ENCODE measurements around the gene EEFSEC. TPM values are rescaled to one million over a fixed set of nuclear protein-coding genes. Genes with fewer than 3 reads are reported as not detected.

Gene EEFSEC
- polyA plus RNA-seq, 1 donor from 2014 or later = 4.6 TPM

DNA sequence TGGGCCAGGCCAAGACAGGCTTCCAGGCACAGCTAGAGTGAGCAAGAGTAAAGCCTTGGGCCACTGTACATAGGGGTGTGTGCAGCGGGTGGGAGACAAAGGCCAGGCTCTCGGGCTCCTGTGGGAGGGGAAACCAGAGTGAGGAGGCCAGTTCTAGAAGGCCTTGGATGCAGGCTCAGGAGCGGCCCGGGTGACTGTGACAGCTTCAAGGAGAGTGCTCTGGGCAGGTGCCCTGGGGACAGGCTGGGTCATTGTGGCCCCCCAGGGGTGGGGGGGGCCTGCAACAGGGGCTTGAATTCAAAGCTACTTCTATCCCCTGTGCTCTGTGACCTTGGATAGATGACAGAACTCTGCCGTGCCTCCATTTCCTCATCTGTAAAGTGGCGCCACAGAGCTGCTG is 204.3 kb downstream of the EEFSEC start:
- no peaks in the 10 kb centered on the region for H3K36me3 ChIP-seq (ENCODE audit: insufficient read depth, low read length)
- H3K4me2 ChIP-seq (ENCODE audit: low read length) = no peak overlapping the region
- TF ChIP-seq, protein P1, sequence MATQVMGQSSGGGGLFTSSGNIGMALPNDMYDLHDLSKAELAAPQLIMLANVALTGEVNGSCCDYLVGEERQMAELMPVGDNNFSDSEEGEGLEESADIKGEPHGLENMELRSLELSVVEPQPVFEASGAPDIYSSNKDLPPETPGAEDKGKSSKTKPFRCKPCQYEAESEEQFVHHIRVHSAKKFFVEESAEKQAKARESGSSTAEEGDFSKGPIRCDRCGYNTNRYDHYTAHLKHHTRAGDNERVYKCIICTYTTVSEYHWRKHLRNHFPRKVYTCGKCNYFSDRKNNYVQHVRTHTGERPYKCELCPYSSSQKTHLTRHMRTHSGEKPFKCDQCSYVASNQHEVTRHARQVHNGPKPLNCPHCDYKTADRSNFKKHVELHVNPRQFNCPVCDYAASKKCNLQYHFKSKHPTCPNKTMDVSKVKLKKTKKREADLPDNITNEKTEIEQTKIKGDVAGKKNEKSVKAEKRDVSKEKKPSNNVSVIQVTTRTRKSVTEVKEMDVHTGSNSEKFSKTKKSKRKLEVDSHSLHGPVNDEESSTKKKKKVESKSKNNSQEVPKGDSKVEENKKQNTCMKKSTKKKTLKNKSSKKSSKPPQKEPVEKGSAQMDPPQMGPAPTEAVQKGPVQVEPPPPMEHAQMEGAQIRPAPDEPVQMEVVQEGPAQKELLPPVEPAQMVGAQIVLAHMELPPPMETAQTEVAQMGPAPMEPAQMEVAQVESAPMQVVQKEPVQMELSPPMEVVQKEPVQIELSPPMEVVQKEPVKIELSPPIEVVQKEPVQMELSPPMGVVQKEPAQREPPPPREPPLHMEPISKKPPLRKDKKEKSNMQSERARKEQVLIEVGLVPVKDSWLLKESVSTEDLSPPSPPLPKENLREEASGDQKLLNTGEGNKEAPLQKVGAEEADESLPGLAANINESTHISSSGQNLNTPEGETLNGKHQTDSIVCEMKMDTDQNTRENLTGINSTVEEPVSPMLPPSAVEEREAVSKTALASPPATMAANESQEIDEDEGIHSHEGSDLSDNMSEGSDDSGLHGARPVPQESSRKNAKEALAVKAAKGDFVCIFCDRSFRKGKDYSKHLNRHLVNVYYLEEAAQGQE (IDR thresholded peaks at IDR 0.05; ENCODE audit: borderline replicate concordance) = no peak
- TF ChIP-seq MXI1 (conservative IDR thresholded peaks at IDR 0.05; ENCODE audit: poor library complexity, severe bottlenecking) (no peak), RAD21 (conservative IDR thresholded peaks at IDR 0.05) (no peak), SMC3 (conservative IDR thresholded peaks at IDR 0.05; ENCODE audit: poor library complexity) (no peak), TAF1 (IDR thresholded peaks at IDR 0.05; ENCODE audit: low read depth) (no peak), EP300 (conservative IDR thresholded peaks at IDR 0.05; ENCODE audit: poor library complexity, severe bottlenecking) (no peak), EZH2 (IDR thresholded peaks at IDR 0.05; ENCODE audit: borderline replicate concordance, insufficient read depth, low read length, poor library complexity, severe bottlenecking) (no peak)
- no peaks in the 10 kb centered on the region for H3K79me2 ChIP-seq (replicated peaks; ENCODE audit: insufficient read depth, low read length)
- H4K20me1 ChIP-seq (ENCODE audit: insufficient read depth) = no peaks in the 10 kb centered on the region
- H3K4me3 ChIP-seq (ENCODE audit: low read length) = no peak overlapping the region
- H3K9ac ChIP-seq (ENCODE audit: low read length) = no peak overlapping the region
- H2AFZ ChIP-seq (ENCODE audit: low read depth, low read length) = no peak overlapping the region
- H3K27me3 ChIP-seq (ENCODE audit: insufficient read depth, low read depth, low read length) = no peaks in the 10 kb centered on the region
- no peaks in the 10 kb centered on the region for H3K9me3 ChIP-seq (ENCODE audit: low read length)
- no peaks in the 10 kb centered on the region for H3F3A ChIP-seq (ENCODE audit: insufficient read depth, low read length, poor library complexity, severe bottlenecking)
- no peak overlapping the region for H3K27ac ChIP-seq (ENCODE audit: low read length)
- H3K9me2 ChIP-seq (ENCODE audit: insufficient read depth, low read length) = no peaks in the 10 kb centered on the region

DNA sequence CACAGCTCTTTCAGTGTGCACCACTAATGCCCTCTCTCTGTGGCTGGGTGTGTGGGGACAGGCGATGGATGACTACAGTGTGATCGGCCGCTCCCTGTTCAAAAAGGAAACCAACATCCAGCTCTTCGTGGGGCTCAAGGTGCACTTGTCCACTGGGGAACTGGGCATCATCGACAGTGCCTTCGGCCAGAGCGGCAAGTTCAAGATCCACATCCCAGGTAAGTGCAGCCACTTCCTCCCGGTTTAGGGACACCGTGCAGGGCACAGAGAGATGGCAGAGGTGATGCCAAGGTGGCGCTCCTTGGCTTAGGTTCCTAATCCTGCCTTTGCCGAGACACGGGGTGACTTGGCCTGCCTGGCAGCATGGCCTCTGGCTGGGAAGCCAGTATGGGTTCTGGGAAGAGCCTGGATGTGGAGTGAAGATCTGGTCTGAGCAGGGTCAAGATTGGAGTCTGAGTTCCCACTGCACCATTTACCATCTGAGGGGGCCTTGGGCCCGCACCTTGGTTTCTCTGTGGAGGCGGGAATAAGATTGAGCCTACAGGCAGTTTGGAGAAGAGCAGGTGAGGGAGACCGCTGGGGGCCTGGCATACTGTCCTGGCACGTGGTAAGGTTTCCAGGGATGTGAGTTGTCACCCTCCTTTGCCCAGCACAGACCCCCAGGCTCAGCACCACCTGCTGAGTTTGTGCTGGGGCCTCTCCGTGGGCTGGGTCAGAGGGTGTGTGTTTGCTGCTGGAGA is 205.0 kb downstream of the EEFSEC start:
- no peaks in the 10 kb centered on the region for H3F3A ChIP-seq (ENCODE audit: insufficient read depth, low read length, poor library complexity, severe bottlenecking)
- no peaks in the 10 kb centered on the region for H3K79me2 ChIP-seq (replicated peaks; ENCODE audit: insufficient read depth, low read length)
- H3K9me3 ChIP-seq (ENCODE audit: low read length) = no peaks in the 10 kb centered on the region
- H3K9ac ChIP-seq (ENCODE audit: low read length) = no peak overlapping the region
- no peak overlapping the region for H3K4me3 ChIP-seq (ENCODE audit: low read length)
- no peaks in the 10 kb centered on the region for H3K36me3 ChIP-seq (ENCODE audit: insufficient read depth, low read length)
- H3K9me2 ChIP-seq (ENCODE audit: insufficient read depth, low read length) = no peaks in the 10 kb centered on the region
- H3K27ac ChIP-seq (ENCODE audit: low read length) = no peak overlapping the region
- no peaks in the 10 kb centered on the region for H4K20me1 ChIP-seq (ENCODE audit: insufficient read depth)
- TF ChIP-seq, protein P2, sequence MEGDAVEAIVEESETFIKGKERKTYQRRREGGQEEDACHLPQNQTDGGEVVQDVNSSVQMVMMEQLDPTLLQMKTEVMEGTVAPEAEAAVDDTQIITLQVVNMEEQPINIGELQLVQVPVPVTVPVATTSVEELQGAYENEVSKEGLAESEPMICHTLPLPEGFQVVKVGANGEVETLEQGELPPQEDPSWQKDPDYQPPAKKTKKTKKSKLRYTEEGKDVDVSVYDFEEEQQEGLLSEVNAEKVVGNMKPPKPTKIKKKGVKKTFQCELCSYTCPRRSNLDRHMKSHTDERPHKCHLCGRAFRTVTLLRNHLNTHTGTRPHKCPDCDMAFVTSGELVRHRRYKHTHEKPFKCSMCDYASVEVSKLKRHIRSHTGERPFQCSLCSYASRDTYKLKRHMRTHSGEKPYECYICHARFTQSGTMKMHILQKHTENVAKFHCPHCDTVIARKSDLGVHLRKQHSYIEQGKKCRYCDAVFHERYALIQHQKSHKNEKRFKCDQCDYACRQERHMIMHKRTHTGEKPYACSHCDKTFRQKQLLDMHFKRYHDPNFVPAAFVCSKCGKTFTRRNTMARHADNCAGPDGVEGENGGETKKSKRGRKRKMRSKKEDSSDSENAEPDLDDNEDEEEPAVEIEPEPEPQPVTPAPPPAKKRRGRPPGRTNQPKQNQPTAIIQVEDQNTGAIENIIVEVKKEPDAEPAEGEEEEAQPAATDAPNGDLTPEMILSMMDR (IDR thresholded peaks at IDR 0.05; ENCODE audit: poor library complexity, severe bottlenecking) = no peak
- no peak for TF ChIP-seq RAD21 (conservative IDR thresholded peaks at IDR 0.05)
- no peak for TF ChIP-seq TAF1 (IDR thresholded peaks at IDR 0.05; ENCODE audit: low read depth)
- TF ChIP-seq MXI1 (conservative IDR thresholded peaks at IDR 0.05; ENCODE audit: poor library complexity, severe bottlenecking) = no peak
- no peak for TF ChIP-seq POLR2AphosphoS5 (IDR thresholded peaks at IDR 0.05)
- TF ChIP-seq EP300 (conservative IDR thresholded peaks at IDR 0.05; ENCODE audit: poor library complexity, severe bottlenecking) = no peak
- TF ChIP-seq SMC3 (conservative IDR thresholded peaks at IDR 0.05; ENCODE audit: poor library complexity) = no peak
- TF ChIP-seq, protein P1 (IDR thresholded peaks at IDR 0.05; ENCODE audit: borderline replicate concordance) = no peak
- no peak for TF ChIP-seq EZH2 (IDR thresholded peaks at IDR 0.05; ENCODE audit: borderline replicate concordance, insufficient read depth, low read length, poor library complexity, severe bottlenecking)
- H2AFZ ChIP-seq (ENCODE audit: low read depth, low read length) = no peak overlapping the region
- no peaks in the 10 kb centered on the region for H3K27me3 ChIP-seq (ENCODE audit: insufficient read depth, low read depth, low read length)
- H3K4me2 ChIP-seq (ENCODE audit: low read length) = no peak overlapping the region

All from neural cell (in vitro differentiated cells).